Neuronal stem cell (in vitro differentiated cells): ENCODE measurements around the gene TPO.

Experiments
- DNase-seq: peaks from one replicate; pipeline ENCODE4 v3.0.0-alpha.2; 2013; ENCODE audit warnings: low spot score
- H2AFZ ChIP-seq: one replicate; pipeline ENCODE4 v1.6.1; 2013; ENCODE audit warnings: mild to moderate bottlenecking, low read length, inconsistent platforms
- H2AK5ac ChIP-seq: 2 replicates; pipeline ENCODE4 v1.6.1; 2013; ENCODE audit warnings: low read depth, mild to moderate bottlenecking, inconsistent platforms, low read length, moderate library complexity, mixed read lengths
- H2BK120ac ChIP-seq: 2 replicates; pipeline ENCODE4 v1.6.1; 2013; ENCODE audit warnings: low read depth, mild to moderate bottlenecking, inconsistent platforms, low read length, moderate library complexity, mixed read lengths
- H2BK12ac ChIP-seq: one replicate; pipeline ENCODE4 v1.6.1; 2013; ENCODE audit warnings: low read length, inconsistent platforms
- H2BK15ac ChIP-seq: 2 replicates; pipeline ENCODE4 v1.6.1; 2013; ENCODE audit warnings: mild to moderate bottlenecking, low read length, inconsistent platforms, mixed read lengths
- H2BK5ac ChIP-seq: one replicate; pipeline ENCODE4 v1.6.1; 2013; ENCODE audit warnings: inconsistent platforms, mild to moderate bottlenecking, low read length, moderate library complexity
- H3K14ac ChIP-seq: one replicate; pipeline ENCODE4 v1.6.1; 2013; ENCODE audit warnings: low read length, inconsistent platforms
- H3K18ac ChIP-seq: 2 replicates; pipeline ENCODE4 v1.6.1; 2013; ENCODE audit warnings: low read length, inconsistent platforms
- H3K23ac ChIP-seq: 2 replicates; pipeline ENCODE4 v1.6.1; 2013; ENCODE audit warnings: low read depth, mild to moderate bottlenecking, mixed read lengths, low read length, inconsistent platforms; ENCODE audit not compliant: poor library complexity
- H3K27ac ChIP-seq: replicated peaks from 3 replicates; pipeline ENCODE4 v1.5.1; 2013; ENCODE audit warnings: low read length, inconsistent platforms
- H3K27me3 ChIP-seq, 3 experiments: 2 replicates each; pipeline ENCODE4 v1.6.1; 2013; ENCODE audit warnings: low read length in 3 of 3, mild to moderate bottlenecking in 2 of 3, inconsistent platforms in 1 of 3, low read depth in 1 of 3, mixed read lengths in 1 of 3, moderate library complexity in 1 of 3; ENCODE audit not compliant: control insufficient read depth in 3 of 3, insufficient read depth in 3 of 3
- H3K36me3 ChIP-seq, 2 donors: replicated peaks in 1 of 2; 2 replicates each; pipeline ENCODE4 v1.6.1; 2013; ENCODE audit warnings: low read length in 2 of 2; ENCODE audit not compliant: control insufficient read depth in 2 of 2, insufficient read depth in 2 of 2
- H3K4ac ChIP-seq: 2 replicates; pipeline ENCODE4 v1.6.1; 2013; ENCODE audit warnings: inconsistent platforms, mild to moderate bottlenecking, low read length, moderate library complexity
- H3K4me1 ChIP-seq, 2 donors: 1 replicate in 1 of 2; 2 replicates in 1 of 2; pipeline ENCODE4 v1.6.1; 2013; ENCODE audit warnings: low read length in 2 of 2, low read depth in 1 of 2; ENCODE audit not compliant: control insufficient read depth in 2 of 2, insufficient read depth in 1 of 2
- H3K4me2 ChIP-seq: one replicate; pipeline ENCODE4 v1.6.1; 2013; ENCODE audit warnings: mild to moderate bottlenecking, low read length, inconsistent platforms; ENCODE audit not compliant: insufficient read depth, poor library complexity, severe bottlenecking
- H3K4me3 ChIP-seq, 2 donors: 2 replicates each; pipeline ENCODE4 v1.5.1; 2013; ENCODE audit warnings: low read length in 2 of 2, mild to moderate bottlenecking in 2 of 2, inconsistent platforms in 1 of 2, moderate library complexity in 1 of 2
- H3K79me1 ChIP-seq: one replicate; pipeline ENCODE4 v1.6.1; 2013; ENCODE audit warnings: low read depth, mild to moderate bottlenecking, inconsistent platforms, low read length, moderate library complexity
- H3K9ac ChIP-seq: one replicate; pipeline ENCODE4 v1.6.1; 2013; ENCODE audit warnings: mild to moderate bottlenecking, low read depth, low read length, inconsistent platforms; ENCODE audit not compliant: poor library complexity
- H3K9me3 ChIP-seq, 2 donors: replicated peaks in 1 of 2; 2 replicates each; pipeline versions ENCODE3 to v1.6.1; 2013; ENCODE audit warnings: low read length in 2 of 2, mild to moderate bottlenecking in 2 of 2, inconsistent platforms in 1 of 2, low read depth in 1 of 2, mixed read lengths in 1 of 2, moderate library complexity in 1 of 2; ENCODE audit not compliant: control insufficient read depth in 2 of 2, insufficient read depth in 1 of 2
- H4K8ac ChIP-seq: one replicate; pipeline ENCODE4 v1.6.1; 2013; ENCODE audit warnings: low read depth, mild to moderate bottlenecking, inconsistent platforms, low read length, moderate library complexity
- H4K91ac ChIP-seq: one replicate; pipeline ENCODE4 v1.6.1; 2013; ENCODE audit warnings: low read length, low read depth, mild to moderate bottlenecking, inconsistent platforms; ENCODE audit not compliant: poor library complexity
- whole genome bisulfite sequencing, 2 donors: extraction: QIAGEN DNeasy Blood & Tissue Kit; methylation state at CpG; one replicate each; pipeline ENCODE4 v1.1.7; 2013; ENCODE audit warnings: missing lambda C conversion rate in 2 of 2, mixed read lengths in 1 of 2; ENCODE audit not compliant: insufficient read length in 2 of 2, insufficient replicate concordance in 1 of 2; ENCODE audit errors: extremely low coverage in 2 of 2; 5-methylcytosine and 5-hydroxymethylcytosine counted together

Gene TPO

GRCh38 chr2:1370461-1370860, 42.8 kb upstream of the TPO start:
- Histone ChIP-seq H3K4me2 (no peak overlapping the region), H3K9me3 (no peaks in the 10 kb centered on the region), H4K91ac (no peak overlapping the region), H3K9ac (no peak overlapping the region), H4K8ac (no peak overlapping the region), H3K4me1 (peaks cover 0 to 4% of the 10 kb centered on the region in 2 donors), H3K27ac (no peak overlapping the region), H2AFZ (no peak overlapping the region), H3K79me1 (no peaks in the 10 kb centered on the region), H3K23ac (no peak overlapping the region), H2BK15ac (no peak overlapping the region), H2AK5ac (no peak overlapping the region), H3K18ac (no peak overlapping the region), H3K4ac (no peak overlapping the region), H2BK120ac (no peak overlapping the region), H2BK12ac (no peak overlapping the region), H3K27me3 (no peaks in the 10 kb centered on the region), H2BK5ac (no peak overlapping the region), H3K14ac (no peak overlapping the region), H3K36me3 (no peaks in the 10 kb centered on the region), H3K4me3 (no peak overlapping the region)
- DNase-seq: no peak
- no CpG with 5 or more reads among the region's 4 CpGs for WGBS, 2 donors

- H3K9ac ChIP-seq: no peak overlapping the region
- H4K91ac ChIP-seq: no peak overlapping the region
- H3K4me2 ChIP-seq: no peak overlapping the region
- no peaks in the 10 kb centered on the region for H3K79me1 ChIP-seq
- WGBS, 2 donors: no CpG with 5 or more reads among the region's 11 CpGs
- H2AFZ ChIP-seq: no peak overlapping the region
- no peak overlapping the region for H3K23ac ChIP-seq
- no peak overlapping the region for H3K14ac ChIP-seq
- no peaks in the 10 kb centered on the region for H3K27me3 ChIP-seq
- H3K27ac ChIP-seq: no peak overlapping the region
- no peak overlapping the region for H3K4me3 ChIP-seq
- H2BK120ac ChIP-seq: no peak overlapping the region
- H4K8ac ChIP-seq: no peak overlapping the region
- no peaks in the 10 kb centered on the region for H3K9me3 ChIP-seq
- no peak for DNase-seq
- H3K18ac ChIP-seq: no peak overlapping the region
- no peak overlapping the region for H2BK12ac ChIP-seq
- H3K4ac ChIP-seq: no peak overlapping the region
- no peak overlapping the region for H2BK15ac ChIP-seq
- H3K36me3 ChIP-seq: no peaks in the 10 kb centered on the region
- H2AK5ac ChIP-seq: no peak overlapping the region
- no peak overlapping the region for H2BK5ac ChIP-seq
- peaks cover 0 to 4% of the 10 kb centered on the region in 2 donors for H3K4me1 ChIP-seq
Observed at GRCh38 chr2:1371082-1371481, 42.2 kb upstream of the TPO start.

- no peak overlapping the region for H3K4me2 ChIP-seq
- H3K4me3 ChIP-seq: no peak overlapping the region
- DNase-seq: no peak
- H3K14ac ChIP-seq: no peak overlapping the region
- H2BK5ac ChIP-seq: no peak overlapping the region
- H4K8ac ChIP-seq: no peak overlapping the region
- H3K36me3 ChIP-seq: no peaks in the 10 kb centered on the region
- no peak overlapping the region for H3K9ac ChIP-seq
- H3K79me1 ChIP-seq: no peaks in the 10 kb centered on the region
- no peak overlapping the region for H4K91ac ChIP-seq
- no CpG with 5 or more reads among the region's 12 CpGs for WGBS, 2 donors
- H3K27ac ChIP-seq: no peak overlapping the region
- no peaks in the 10 kb centered on the region for H3K9me3 ChIP-seq
- no peak overlapping the region for H3K23ac ChIP-seq
- H2AFZ ChIP-seq: no peak overlapping the region
- no peak overlapping the region for H2BK15ac ChIP-seq
- no peak overlapping the region for H3K18ac ChIP-seq
- no peak overlapping the region for H2BK120ac ChIP-seq
- no peak overlapping the region for H3K4ac ChIP-seq
- H3K27me3 ChIP-seq: no peaks in the 10 kb centered on the region
- H2AK5ac ChIP-seq: no peak overlapping the region
- H3K4me1 ChIP-seq: peaks cover 0 to 1% of the 10 kb centered on the region in 2 donors
- no peak overlapping the region for H2BK12ac ChIP-seq
Observed at GRCh38 chr2:1373830-1374229, 39.4 kb upstream of the TPO start.

DNA sequence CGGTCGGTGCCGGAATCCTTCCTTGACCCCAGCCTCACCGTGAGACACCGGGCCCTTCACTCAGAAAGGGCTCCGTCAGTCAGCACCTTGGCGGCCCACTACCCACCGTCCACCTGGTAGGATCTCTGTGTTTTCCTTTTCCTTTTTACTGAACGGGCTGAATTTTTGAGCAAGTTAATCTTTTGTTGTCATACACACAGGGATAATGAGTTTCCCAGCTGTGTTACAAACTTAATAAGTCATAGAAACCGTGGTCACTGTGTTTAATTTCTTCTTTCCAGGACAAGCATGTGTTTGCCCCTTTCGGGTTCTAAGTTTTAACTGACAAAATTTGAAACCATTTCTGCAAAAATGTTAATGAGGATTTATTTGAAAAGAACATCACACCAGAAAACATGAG, 39.0 kb upstream of the TPO start:
- DNase-seq: no peak
- H3K14ac ChIP-seq: no peak overlapping the region
- no peaks in the 10 kb centered on the region for H3K79me1 ChIP-seq
- H2BK5ac ChIP-seq: no peak overlapping the region
- no CpG with 5 or more reads among the region's 11 CpGs for WGBS, 2 donors
- no peak overlapping the region for H2BK12ac ChIP-seq
- H3K27me3 ChIP-seq: no peaks in the 10 kb centered on the region
- no peak overlapping the region for H3K4me3 ChIP-seq
- H3K9ac ChIP-seq: no peak overlapping the region
- no peak overlapping the region for H4K91ac ChIP-seq
- no peak overlapping the region for H3K23ac ChIP-seq
- H3K9me3 ChIP-seq: no peaks in the 10 kb centered on the region
- no peak overlapping the region for H3K27ac ChIP-seq
- no peak overlapping the region for H2AK5ac ChIP-seq
- H2BK120ac ChIP-seq: no peak overlapping the region
- H2BK15ac ChIP-seq: no peak overlapping the region
- no peak overlapping the region for H3K4ac ChIP-seq
- H3K36me3 ChIP-seq: no peaks in the 10 kb centered on the region
- no peak overlapping the region for H3K18ac ChIP-seq
- no peak overlapping the region for H4K8ac ChIP-seq
- H3K4me2 ChIP-seq: no peak overlapping the region
- H2AFZ ChIP-seq: no peak overlapping the region
- H3K4me1 ChIP-seq: peaks cover 0 to 1% of the 10 kb centered on the region in 2 donors
